HepG2 (cell line): Measurements from ENCODE around the gene SFTPB. TPM values are rescaled to one million over a fixed set of nuclear protein-coding genes. Genes with fewer than 3 reads are reported as not detected.

Source experiments
- EZH2 ChIP-seq: conservative IDR thresholded peaks from 2 replicates; pipeline ENCODE4 v1.6.1; 2012; ENCODE audit warnings: mild to moderate bottlenecking, low read depth, low read length, moderate library complexity
- FOXP4 ChIP-seq: sonication (generic); formaldehyde crosslinking; IDR thresholded peaks from 2 replicates; pipeline ENCODE4 v1.4.0; 2020; ENCODE audit warnings: missing genetic modification reagents
- KDM5B ChIP-seq: sonication (generic); formaldehyde crosslinking; IDR thresholded peaks from 2 replicates; pipeline ENCODE4 v1.4.0; 2020; ENCODE audit warnings: missing genetic modification reagents, mild to moderate bottlenecking, borderline replicate concordance
- NCOA1 ChIP-seq: sonication (generic); formaldehyde crosslinking; IDR thresholded peaks from 2 replicates; pipeline ENCODE4 v1.9.0; 2021; ENCODE audit warnings: missing genetic modification reagents
- THRA ChIP-seq: sonication (generic); formaldehyde crosslinking; IDR thresholded peaks from 2 replicates; pipeline ENCODE4 v1.4.0; 2020; ENCODE audit warnings: missing genetic modification reagents, borderline replicate concordance
- YEATS2 ChIP-seq: sonication (generic); formaldehyde crosslinking; IDR thresholded peaks from 2 replicates; pipeline ENCODE4 v1.4.0; 2020; ENCODE audit warnings: missing genetic modification reagents, borderline replicate concordance
- ZNF451 ChIP-seq: sonication (generic); formaldehyde crosslinking; IDR thresholded peaks from 2 replicates; pipeline ENCODE4 v1.5.0; 2020; ENCODE audit warnings: mild to moderate bottlenecking, missing genetic modification reagents
- polyA plus RNA-seq, 8 experiments: library from polyadenylated mRNA; depleted of rRNA in 3 of 8; stranded (reverse) in 7 of 8; unstranded in 1 of 8; fragments of >200 nt; fragmentation: Illumina TruSeq in 4 of 8; extraction: Trizol in 4 of 8; gene quantifications; 2 replicates each; pipeline versions ENCODE4 v1.2.1 to v1.2.3, GENCODE V29; 2011 to 2016; ENCODE audit warnings: low read depth in 4 of 8, missing spikeins in 1 of 8, mixed read lengths in 1 of 8; ENCODE audit not compliant: insufficient read depth in 1 of 8
- total RNA-seq, 5 experiments: library from RNA; depleted of rRNA; stranded (reverse); fragments of >200 nt; fragmentation: Illumina TruSeq; extraction: Trizol; gene quantifications; 2 replicates each; pipeline ENCODE4 v1.2.3, GENCODE V29; 2016; ENCODE audit warnings: low read depth in 1 of 5
- TF ChIP-seq, protein P1 (sequence below): IDR thresholded peaks from 2 replicates; pipeline ENCODE4 v1.6.1; 2016; ENCODE audit warnings: low read depth, missing genetic modification reagents, missing compliant biosample characterization
- TF ChIP-seq, protein P2 (sequence below): sonication (generic); formaldehyde crosslinking; IDR thresholded peaks from 2 replicates; pipeline ENCODE4 v1.8.0; 2022; ENCODE audit warnings: mild to moderate bottlenecking, missing genetic modification reagents, borderline replicate concordance

Gene SFTPB
- total and polyA plus RNA-seq, 2 of the 13 experiments (the other 11 are each of a cell fraction or from before 2014, with no cell fraction given): not detected

- TF ChIP-seq, protein P1, sequence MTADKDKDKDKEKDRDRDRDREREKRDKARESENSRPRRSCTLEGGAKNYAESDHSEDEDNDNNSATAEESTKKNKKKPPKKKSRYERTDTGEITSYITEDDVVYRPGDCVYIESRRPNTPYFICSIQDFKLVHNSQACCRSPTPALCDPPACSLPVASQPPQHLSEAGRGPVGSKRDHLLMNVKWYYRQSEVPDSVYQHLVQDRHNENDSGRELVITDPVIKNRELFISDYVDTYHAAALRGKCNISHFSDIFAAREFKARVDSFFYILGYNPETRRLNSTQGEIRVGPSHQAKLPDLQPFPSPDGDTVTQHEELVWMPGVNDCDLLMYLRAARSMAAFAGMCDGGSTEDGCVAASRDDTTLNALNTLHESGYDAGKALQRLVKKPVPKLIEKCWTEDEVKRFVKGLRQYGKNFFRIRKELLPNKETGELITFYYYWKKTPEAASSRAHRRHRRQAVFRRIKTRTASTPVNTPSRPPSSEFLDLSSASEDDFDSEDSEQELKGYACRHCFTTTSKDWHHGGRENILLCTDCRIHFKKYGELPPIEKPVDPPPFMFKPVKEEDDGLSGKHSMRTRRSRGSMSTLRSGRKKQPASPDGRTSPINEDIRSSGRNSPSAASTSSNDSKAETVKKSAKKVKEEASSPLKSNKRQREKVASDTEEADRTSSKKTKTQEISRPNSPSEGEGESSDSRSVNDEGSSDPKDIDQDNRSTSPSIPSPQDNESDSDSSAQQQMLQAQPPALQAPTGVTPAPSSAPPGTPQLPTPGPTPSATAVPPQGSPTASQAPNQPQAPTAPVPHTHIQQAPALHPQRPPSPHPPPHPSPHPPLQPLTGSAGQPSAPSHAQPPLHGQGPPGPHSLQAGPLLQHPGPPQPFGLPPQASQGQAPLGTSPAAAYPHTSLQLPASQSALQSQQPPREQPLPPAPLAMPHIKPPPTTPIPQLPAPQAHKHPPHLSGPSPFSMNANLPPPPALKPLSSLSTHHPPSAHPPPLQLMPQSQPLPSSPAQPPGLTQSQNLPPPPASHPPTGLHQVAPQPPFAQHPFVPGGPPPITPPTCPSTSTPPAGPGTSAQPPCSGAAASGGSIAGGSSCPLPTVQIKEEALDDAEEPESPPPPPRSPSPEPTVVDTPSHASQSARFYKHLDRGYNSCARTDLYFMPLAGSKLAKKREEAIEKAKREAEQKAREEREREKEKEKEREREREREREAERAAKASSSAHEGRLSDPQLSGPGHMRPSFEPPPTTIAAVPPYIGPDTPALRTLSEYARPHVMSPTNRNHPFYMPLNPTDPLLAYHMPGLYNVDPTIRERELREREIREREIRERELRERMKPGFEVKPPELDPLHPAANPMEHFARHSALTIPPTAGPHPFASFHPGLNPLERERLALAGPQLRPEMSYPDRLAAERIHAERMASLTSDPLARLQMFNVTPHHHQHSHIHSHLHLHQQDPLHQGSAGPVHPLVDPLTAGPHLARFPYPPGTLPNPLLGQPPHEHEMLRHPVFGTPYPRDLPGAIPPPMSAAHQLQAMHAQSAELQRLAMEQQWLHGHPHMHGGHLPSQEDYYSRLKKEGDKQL (CRISPR knock-in tag): no peak
- TF ChIP-seq NCOA1 (CRISPR knock-in tag) (no peak), FOXP4 (CRISPR knock-in tag) (no peak), KDM5B (CRISPR knock-in tag) (no peak), THRA (CRISPR knock-in tag) (no peak), YEATS2 (no peak), ZNF451 (CRISPR knock-in tag) (no peak), EZH2 (no peak)
- TF ChIP-seq, protein P2, sequence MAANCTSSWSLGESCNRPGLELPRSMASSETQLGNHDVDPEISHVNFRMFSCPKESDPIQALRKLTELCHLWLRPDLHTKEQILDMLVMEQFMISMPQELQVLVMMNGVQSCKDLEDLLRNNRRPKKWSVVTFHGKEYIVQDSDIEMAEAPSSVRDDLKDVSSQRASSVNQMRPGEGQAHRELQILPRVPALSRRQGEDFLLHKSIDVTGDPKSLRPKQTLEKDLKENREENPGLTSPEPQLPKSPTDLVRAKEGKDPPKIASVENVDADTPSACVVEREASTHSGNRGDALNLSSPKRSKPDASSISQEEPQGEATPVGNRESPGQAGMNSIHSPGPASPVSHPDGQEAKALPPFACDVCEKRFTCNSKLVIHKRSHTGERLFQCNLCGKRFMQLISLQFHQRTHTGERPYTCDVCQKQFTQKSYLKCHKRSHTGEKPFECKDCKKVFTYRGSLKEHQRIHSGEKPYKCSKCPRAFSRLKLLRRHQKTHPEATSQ (CRISPR knock-in tag): no peak
Measured at GRCh38 chr2:85694052-85695025, 26.3 kb upstream of the SFTPB start, which contains the start of gene GNLY (continued).
